CD14-positive monocyte (primary cell): Measurements from ENCODE around the gene TBPL2. TPM values are rescaled to one million over a fixed set of nuclear protein-coding genes. Genes with fewer than 3 reads are reported as not detected.

Source experiments
- DNase-seq, 3 donors: peaks; one replicate each; pipeline ENCODE4 v3.0.0-alpha.2; 2011 to 2022
- H2AFZ ChIP-seq: 2 replicates; pipeline ENCODE4 v1.6.0; 2012; ENCODE audit warnings: mild to moderate bottlenecking, low read depth, low read length, inconsistent platforms; ENCODE audit not compliant: insufficient read depth, poor library complexity, severe bottlenecking
- H3K27ac ChIP-seq, 2 donors: 1 replicate in 1 of 2; 2 replicates in 1 of 2; pipeline ENCODE4 v1.5.1; 2012 to 2013; ENCODE audit warnings: low read length in 2 of 2, control low read depth in 1 of 2, inconsistent platforms in 1 of 2, low read depth in 1 of 2, mild to moderate bottlenecking in 1 of 2
- H3K27me3 ChIP-seq, 2 donors: one replicate each; pipeline versions ENCODE4 v1.6.0 to v1.6.1; 2011 to 2013; ENCODE audit warnings: low read length in 2 of 2; ENCODE audit not compliant: control insufficient read depth in 2 of 2, insufficient read depth in 2 of 2
- H3K36me3 ChIP-seq, 2 donors: replicated peaks in 1 of 2; 1 replicate in 1 of 2; 2 replicates in 1 of 2; pipeline versions ENCODE4 v1.5.1 to v1.6.1; 2012 to 2013; ENCODE audit warnings: low read length in 2 of 2, control low read depth in 1 of 2, inconsistent platforms in 1 of 2, mild to moderate bottlenecking in 1 of 2; ENCODE audit not compliant: insufficient read depth in 2 of 2, control insufficient read depth in 1 of 2
- H3K4me1 ChIP-seq, 2 donors: 1 replicate in 1 of 2; 2 replicates in 1 of 2; pipeline versions ENCODE4 v1.5.1 to v1.6.1; 2012 to 2013; ENCODE audit warnings: low read length in 2 of 2, control low read depth in 1 of 2, inconsistent platforms in 1 of 2, mild to moderate bottlenecking in 1 of 2, moderate library complexity in 1 of 2; ENCODE audit not compliant: insufficient read depth in 2 of 2, control insufficient read depth in 1 of 2
- H3K4me2 ChIP-seq: replicated peaks from 2 replicates; pipeline ENCODE3; 2012; ENCODE audit warnings: low read length, moderate library complexity, mild to moderate bottlenecking; ENCODE audit not compliant: poor library complexity, severe bottlenecking; ENCODE audit errors: extremely low read depth
- H3K4me3 ChIP-seq, 3 experiments: fragments of 200-600 bp in 1 of 3; sonication (generic) in 1 of 3; replicated peaks in 1 of 3; 1 replicate in 2 of 3; 2 replicates in 1 of 3; pipeline ENCODE4 v1.5.1; 2011 to 2013; ENCODE audit warnings: low read length in 3 of 3, mild to moderate bottlenecking in 3 of 3, control low read depth in 2 of 3, low read depth in 2 of 3, inconsistent platforms in 1 of 3, moderate library complexity in 1 of 3
- H3K79me2 ChIP-seq: 2 replicates; pipeline ENCODE4 v1.6.0; 2012; ENCODE audit warnings: mild to moderate bottlenecking, control low read depth, inconsistent platforms, low read length, moderate library complexity; ENCODE audit not compliant: insufficient read depth
- H3K9ac ChIP-seq: 2 replicates; pipeline ENCODE4 v1.6.0; 2017; ENCODE audit warnings: low read length, mild to moderate bottlenecking; ENCODE audit not compliant: insufficient read depth, poor library complexity, severe bottlenecking
- H3K9me3 ChIP-seq, 2 donors: replicated peaks in 1 of 2; 1 replicate in 1 of 2; 2 replicates in 1 of 2; pipeline versions ENCODE4 v1.5.1 to v1.6.1; 2012 to 2013; ENCODE audit warnings: low read length in 2 of 2, control low read depth in 1 of 2; ENCODE audit not compliant: control insufficient read depth in 1 of 2, insufficient read depth in 1 of 2
- H4K20me1 ChIP-seq: 2 replicates; pipeline ENCODE4 v1.6.0; 2012; ENCODE audit warnings: mild to moderate bottlenecking, low read length, control low read depth, moderate library complexity; ENCODE audit not compliant: insufficient read depth
- H3K27ac Mint-ChIP-seq, 7 donors: one replicate each; pipeline ENCODE4 v1.8.0; 2020; ENCODE audit warnings: mild to moderate bottlenecking in 7 of 7, mixed read lengths in 7 of 7, moderate library complexity in 6 of 7, inconsistent platforms in 2 of 7
- H3K27me3 Mint-ChIP-seq, 3 donors: one replicate each; pipeline ENCODE4 v1.8.0; 2021 to 2022; ENCODE audit warnings: low read depth in 3 of 3, mild to moderate bottlenecking in 3 of 3, mixed read lengths in 3 of 3, moderate library complexity in 3 of 3, inconsistent platforms in 1 of 3
- H3K36me3 Mint-ChIP-seq, 2 donors: one replicate each; pipeline ENCODE4 v1.8.0; 2020; ENCODE audit warnings: mixed read lengths in 2 of 2, inconsistent platforms in 1 of 2, mild to moderate bottlenecking in 1 of 2
- H3K4me1 Mint-ChIP-seq: one replicate; pipeline ENCODE4 v1.8.0; 2020; ENCODE audit warnings: mild to moderate bottlenecking, mixed read lengths
- H3K4me3 Mint-ChIP-seq, 2 donors: one replicate each; pipeline ENCODE4 v1.8.0; 2020; ENCODE audit warnings: mild to moderate bottlenecking in 2 of 2, mixed read lengths in 2 of 2, moderate library complexity in 1 of 2
- H3K9me3 Mint-ChIP-seq, 7 donors: one replicate each; pipeline ENCODE4 v1.8.0; 2020 to 2022; ENCODE audit warnings: mixed read lengths in 7 of 7, mild to moderate bottlenecking in 6 of 7, moderate library complexity in 6 of 7, inconsistent platforms in 2 of 7
- CTCF ChIP-seq: fragments of 200-600 bp; IDR thresholded peaks from one replicate; pipeline ENCODE4 v1.8.0; 2022; ENCODE audit warnings: antibody characterized with exemption, mild to moderate bottlenecking
- WGBS: methylation state at CpG from one replicate; pipeline ENCODE4 v1.1.5; 2013; ENCODE audit warnings: missing lambda C conversion rate; ENCODE audit not compliant: insufficient coverage; 5-methylcytosine and 5-hydroxymethylcytosine counted together
- intact Hi-C, 2 donors: fragments of 100-400 bp; cut with micrococcal nuclease; formaldehyde crosslinking; loops; one replicate each; pipeline versions ENCODE4 v1.15.0 to v1.15.1; 2023
- polyA plus RNA-seq, 3 donors: library from polyadenylated mRNA; depleted of rRNA in 1 of 3; unstranded in 2 of 3; stranded (reverse) in 1 of 3; fragments of 300-500 nt in 2 of 3; fragments of >200 nt in 1 of 3; fragmentation: Illumina TruSeq in 2 of 3; gene quantifications; 1 replicate in 2 of 3; 2 replicates in 1 of 3; pipeline ENCODE4 v1.2.3, GENCODE V29; 2012 to 2021

TBPL2 gene
- polyA plus RNA-seq, 3 donors = not detected

DNA sequence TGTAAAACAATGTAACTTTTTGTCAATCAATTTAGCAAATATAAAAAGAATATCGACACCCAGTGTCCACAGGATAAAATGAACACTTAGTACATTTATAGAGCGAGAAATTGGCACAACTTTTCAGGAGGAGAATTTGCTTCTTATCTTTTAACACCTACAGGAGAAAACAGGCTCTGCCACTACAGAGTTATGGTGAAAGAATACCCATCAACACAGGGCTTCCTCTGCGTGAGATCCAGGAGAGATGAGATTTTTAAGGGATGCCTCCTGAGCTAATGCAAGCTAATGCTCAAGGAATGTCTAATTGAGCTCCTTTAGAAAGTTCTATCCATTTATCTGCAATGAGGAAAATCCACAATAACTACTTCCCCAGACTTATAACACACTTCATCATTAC, 7.8 kb downstream of the TBPL2 start:
- H3K9me3 ChIP-seq = no peaks in the 10 kb centered on the region
- no peak overlapping the region for H3K4me2 ChIP-seq
- no peaks in the 10 kb centered on the region for H3K9me3 Mint-ChIP-seq
- intact Hi-C loops = no loop called here
- peaks cover 7 to 28% (median 11%) of the 10 kb centered on the region in 3 donors for H3K27me3 Mint-ChIP-seq
- H3K4me1 Mint-ChIP-seq = peaks cover 4% of the 10 kb centered on the region
- no peaks in the 10 kb centered on the region for H3K36me3 Mint-ChIP-seq
- no peak overlapping the region for H3K27ac ChIP-seq
- no peaks in the 10 kb centered on the region for H3K79me2 ChIP-seq
- peaks cover 6 to 17% of the 10 kb centered on the region in 2 donors for H3K27me3 ChIP-seq
- WGBS = no CpG with 5 or more reads among the region's 3 CpGs
- no peak overlapping the region for H3K4me3 ChIP-seq
- no peak overlapping the region for H3K4me3 Mint-ChIP-seq
- H3K9ac ChIP-seq = no peak overlapping the region
- H3K27ac Mint-ChIP-seq = no peak overlapping the region
- H2AFZ ChIP-seq = no peak overlapping the region
- no peaks in the 10 kb centered on the region for H3K4me1 ChIP-seq
- H4K20me1 ChIP-seq = no peaks in the 10 kb centered on the region
- no peak for DNase-seq
- no peaks in the 10 kb centered on the region for H3K36me3 ChIP-seq
- no peak for TF ChIP-seq CTCF

GRCh38 chr14:55430024-55430690, 10.3 kb downstream of the TBPL2 start:
- no peaks in the 10 kb centered on the region for H3K4me1 ChIP-seq
- no peaks in the 10 kb centered on the region for H3K36me3 ChIP-seq
- peak; percentile 40 for TF ChIP-seq CTCF
- H3K4me2 ChIP-seq = no peak overlapping the region
- H4K20me1 ChIP-seq = no peaks in the 10 kb centered on the region
- no peak overlapping the region for H2AFZ ChIP-seq
- H3K9ac ChIP-seq = no peak overlapping the region
- H3K27ac ChIP-seq = no peak overlapping the region
- Mint-ChIP-seq H3K27me3 (peaks cover 3 to 25% (median 10%) of the 10 kb centered on the region in 3 donors), H3K9me3 (no peaks in the 10 kb centered on the region), H3K4me1 (peaks cover 4% of the 10 kb centered on the region), H3K36me3 (no peaks in the 10 kb centered on the region), H3K4me3 (no peak overlapping the region), H3K27ac (no peak overlapping the region)
- DNase-seq = peak; percentile 4 to 20 (median 13)
- peaks cover 4 to 8% of the 10 kb centered on the region in 2 donors for H3K27me3 ChIP-seq
- no peaks in the 10 kb centered on the region for H3K79me2 ChIP-seq
- no CpG with 5 or more reads among the region's 1 CpG for WGBS
- H3K9me3 ChIP-seq = no peaks in the 10 kb centered on the region
- H3K4me3 ChIP-seq = no peak overlapping the region
- intact Hi-C loops = no loop called here
